NCI-H526 (cell line): ENCODE data around the gene RPH3AL.
"Not testable (repeated sequence)": the region's sequence is repeated elsewhere in the genome, so short reads cannot be mapped to it uniquely, and the experiment has no call there.

ENCODE experiments used
- DNase-seq, 2 experiments: peaks; one replicate each; lab custom pipeline; 2025; lab: John Stamatoyannopoulos, UW

The RPH3AL gene

DNA sequence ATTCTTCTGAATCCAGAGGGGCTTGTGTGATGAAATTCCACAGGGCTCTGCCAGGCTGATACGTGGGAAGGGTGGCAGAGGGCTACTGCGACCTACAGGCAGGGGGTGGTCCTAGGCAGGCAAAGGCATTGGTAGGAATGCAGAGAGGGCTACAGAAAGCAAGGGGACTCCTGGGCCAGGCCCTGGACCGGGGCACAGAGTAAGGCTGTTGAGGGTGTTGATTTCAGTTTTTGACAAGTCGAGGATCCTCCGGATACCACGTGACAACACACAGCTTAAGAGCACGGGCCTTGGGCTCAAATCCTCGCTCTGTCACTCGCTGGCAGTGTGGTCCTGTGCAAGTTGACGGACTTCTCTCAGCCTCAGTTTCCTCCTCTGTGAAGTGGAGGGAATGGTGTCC lies 152.0 kb downstream of the RPH3AL start:
- DNase-seq: no peak

GRCh38 chr17:199806-200545 lies 152.6 kb downstream of the RPH3AL start:
- no peak for DNase-seq

DNA sequence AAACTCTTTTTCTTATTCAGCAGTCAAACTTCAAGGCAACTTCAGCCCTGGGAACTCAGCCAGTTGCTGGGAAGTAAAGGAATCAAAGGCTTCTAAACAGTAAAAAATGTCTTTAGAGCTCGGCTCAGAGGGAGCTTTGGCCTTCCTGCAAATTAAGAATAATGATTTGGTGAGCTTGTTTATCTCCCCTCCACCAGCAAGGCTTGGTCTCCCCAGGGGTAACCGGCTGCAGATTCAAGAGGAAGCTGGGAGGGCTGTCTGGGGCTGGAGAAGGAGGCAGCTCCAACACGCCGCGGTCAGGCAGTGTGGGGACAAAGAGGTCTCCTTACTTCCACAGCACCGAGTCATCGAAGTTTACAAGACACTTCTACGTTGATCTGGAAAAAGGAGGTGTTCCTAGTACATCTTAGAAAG lies 153.4 kb downstream of the RPH3AL start:
- DNase-seq: no peak

DNA sequence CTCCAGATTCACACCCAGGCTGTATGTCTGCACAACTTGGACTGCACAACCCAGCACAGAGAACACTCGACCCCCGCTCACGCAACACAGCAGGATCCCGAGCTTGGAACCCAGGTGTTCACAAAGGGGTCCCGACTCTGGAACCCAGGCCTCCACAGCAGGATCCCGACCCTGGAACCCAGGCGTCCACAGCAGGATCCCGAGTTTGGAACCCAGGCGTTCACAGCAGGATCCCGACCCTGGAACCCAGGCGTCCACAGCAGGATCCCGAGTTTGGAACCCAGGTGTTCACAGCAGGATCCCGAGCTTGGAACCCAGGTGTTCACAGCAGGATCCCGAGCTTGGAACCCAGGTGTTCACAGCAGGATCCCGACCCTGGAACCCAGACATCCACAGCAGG lies 154.4 kb downstream of the RPH3AL start:
- DNase-seq: not testable (repeated sequence)

GRCh38 chr17:197352-197751 lies 155.3 kb downstream of the RPH3AL start:
- no peak for DNase-seq

- no peak for DNase-seq
Measured at GRCh38 chr17:194828-195602, 157.6 kb downstream of the RPH3AL start.

DNA sequence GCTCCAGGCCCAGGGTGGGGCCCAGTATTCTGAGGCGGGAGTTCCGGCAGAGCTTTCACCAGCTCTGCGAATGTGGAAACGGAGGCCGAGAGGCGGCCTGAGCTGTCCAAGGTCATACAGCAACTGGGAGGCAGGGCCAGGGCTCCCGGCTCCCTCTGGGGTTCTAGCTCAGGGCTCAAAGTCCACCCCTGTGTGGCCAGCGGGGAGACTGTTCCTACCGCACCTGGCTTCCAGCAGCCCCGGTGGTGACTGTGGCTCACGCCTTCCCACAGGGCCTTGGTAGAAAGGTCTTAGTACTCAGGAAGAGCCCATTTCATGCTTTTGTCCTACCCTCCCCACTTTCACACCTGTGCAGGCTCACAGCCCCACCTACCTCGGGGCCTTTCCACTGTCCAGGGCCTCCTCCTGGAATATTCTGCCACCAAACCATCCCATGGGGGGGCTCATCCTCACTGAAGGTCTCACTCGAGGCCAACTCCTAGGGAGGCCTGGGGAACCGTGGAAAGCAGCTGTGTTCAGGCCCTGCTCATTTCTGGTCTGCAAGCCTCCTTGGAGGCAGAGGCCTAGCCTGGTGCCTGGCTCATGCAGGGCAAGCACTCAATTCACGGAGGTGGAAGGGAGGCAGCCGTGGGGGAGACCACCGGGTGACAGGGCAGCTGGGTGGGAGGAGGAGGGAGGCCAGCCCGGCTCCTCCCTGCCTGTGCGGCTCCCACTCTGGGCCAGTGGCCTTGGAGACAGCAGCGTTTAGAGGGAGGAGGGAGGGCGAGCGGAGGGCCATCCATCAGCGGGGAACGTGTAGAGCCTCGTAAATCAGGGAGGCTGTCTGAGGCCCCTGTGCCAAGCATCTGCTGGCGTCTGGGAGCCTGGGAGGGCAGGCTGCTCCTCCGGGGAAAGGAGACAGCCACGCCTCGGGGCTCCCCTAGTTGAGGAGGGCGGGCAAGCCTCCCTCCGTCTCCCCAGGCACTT lies 158.5 kb downstream of the RPH3AL start:
- no peak for DNase-seq

DNA sequence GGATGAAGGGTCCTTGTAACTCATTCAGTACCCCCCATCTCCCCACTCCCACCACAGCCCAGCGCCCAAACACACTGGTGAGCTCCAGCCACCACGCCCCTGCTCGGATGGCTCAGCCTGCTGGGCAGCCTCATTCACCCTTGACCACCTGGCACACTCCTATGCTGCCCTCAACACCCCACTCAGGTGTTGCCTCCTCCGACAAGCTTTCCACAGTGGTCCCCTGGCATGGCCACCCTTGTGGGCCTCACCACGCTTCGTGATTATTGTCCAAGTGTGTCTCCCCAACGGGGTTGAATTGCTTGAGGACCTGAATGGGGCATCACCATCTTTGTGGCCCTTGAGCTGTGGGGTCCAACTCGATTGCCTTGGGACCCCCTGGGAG lies 159.2 kb downstream of the RPH3AL start:
- no peak for DNase-seq

DNA sequence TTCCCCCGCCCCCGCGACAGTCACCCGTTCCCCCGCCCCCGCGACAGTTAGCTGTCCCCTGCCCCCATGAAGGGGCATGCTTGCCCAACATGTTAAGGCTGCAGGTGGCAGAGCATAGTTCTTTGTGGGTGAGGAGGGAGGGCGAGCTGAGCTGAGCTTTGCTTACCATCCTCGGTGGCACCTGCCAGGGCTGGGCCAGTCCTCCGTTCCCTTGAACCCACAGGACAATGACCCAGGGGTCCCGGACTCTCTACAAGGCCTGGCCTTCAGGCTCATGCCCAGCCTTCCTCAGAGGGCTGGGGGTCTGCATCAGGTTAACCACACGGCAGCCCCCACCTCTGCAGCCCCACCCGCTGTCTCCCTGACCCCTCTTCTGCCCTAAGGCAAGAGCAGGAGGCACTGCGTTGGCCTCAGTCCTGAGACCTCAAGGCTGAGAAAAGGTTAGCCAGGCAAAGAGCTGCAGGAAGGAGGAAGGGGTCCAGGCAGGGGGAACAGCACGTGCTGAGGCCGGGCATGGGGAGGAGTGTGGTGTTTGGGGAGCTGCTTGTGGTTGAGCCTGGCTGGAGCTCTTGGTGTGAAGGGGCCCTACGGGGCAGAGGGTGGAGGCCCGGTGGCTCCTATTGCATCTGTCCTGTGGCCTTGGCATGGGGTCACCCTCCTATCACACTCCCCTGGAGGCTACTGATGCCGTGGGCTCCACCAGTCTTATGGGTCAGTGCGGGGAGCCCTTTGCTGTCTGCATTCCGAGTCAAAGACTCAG lies 159.8 kb downstream of the RPH3AL start:
- DNase-seq: no peak

- no peak for DNase-seq
Measured at GRCh38 chr17:189444-189843, 163.2 kb downstream of the RPH3AL start.

- no peak for DNase-seq
Measured at GRCh38 chr17:187130-187529, 165.5 kb downstream of the RPH3AL start.

- DNase-seq: no peak
Measured at GRCh38 chr17:185445-186138, 167.0 kb downstream of the RPH3AL start.

DNA sequence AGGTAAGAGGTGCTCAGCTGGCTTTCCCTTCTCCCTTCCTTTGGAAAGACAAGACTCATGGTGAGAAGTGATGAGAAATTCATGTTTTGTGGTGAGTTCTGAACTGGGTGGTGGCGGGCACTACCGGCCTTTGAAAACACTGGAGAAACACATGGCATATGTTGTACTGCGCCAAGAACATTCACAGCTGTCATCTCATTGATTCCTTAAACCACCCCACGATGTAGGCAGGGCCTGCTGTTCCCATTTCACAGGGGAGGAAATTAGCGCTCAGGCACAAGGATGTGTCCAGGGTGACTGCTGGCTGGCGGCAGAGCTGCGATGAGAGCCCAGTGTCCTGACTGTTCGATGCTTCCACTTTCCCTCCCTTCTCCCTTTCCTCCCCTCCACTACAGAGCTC lies 169.6 kb downstream of the RPH3AL start:
- DNase-seq: no peak

GRCh38 chr17:182050-182751 lies 170.4 kb downstream of the RPH3AL start:
- DNase-seq: peak in 1 of 2 experiments; percentile 6

- DNase-seq: peak in 1 of 2 experiments; percentile 26
Measured at GRCh38 chr17:181245-182049, 171.2 kb downstream of the RPH3AL start, which contains the start of gene DOC2B. Gene DOC2B, minus strand, starts transcription at chr17:181650. Its CDS starts 171 bp downstream, at chr17:181479.

- peak in 1 of 2 experiments; percentile 13 for DNase-seq
Measured at GRCh38 chr17:180381-181244, 172.0 kb downstream of the RPH3AL start.

GRCh38 chr17:179781-180380 lies 172.7 kb downstream of the RPH3AL start:
- DNase-seq: no peak

GRCh38 chr17:179066-179432 lies 173.6 kb downstream of the RPH3AL start:
- no peak for DNase-seq
